GM18873 (cell line): ENCODE results near the gene SEC61A1.
A peak's percentile ranks its signal among the peaks of the same experiment; 100 is the strongest.

Source experiments
- ATAC-seq: cut with Tn5 transposase; IDR thresholded peaks from one replicate; pipeline ENCODE4 v1.9.1; 2021; ENCODE audit warnings: mild to moderate bottlenecking, moderate library complexity, moderate number of reproducible peaks; ENCODE audit not compliant: unreplicated experiment, low FRiP score

The SEC61A1 gene

GRCh38 chr3:128076483-128077201, 24.4 kb downstream of the SEC61A1 start:
- ATAC-seq, result no peak

GRCh38 chr3:128077202-128077624, 25.0 kb downstream of the SEC61A1 start:
- ATAC-seq, result no peak

GRCh38 chr3:128077665-128078064, 25.4 kb downstream of the SEC61A1 start:
- ATAC-seq, result no peak

GRCh38 chr3:128078322-128078721, 26.1 kb downstream of the SEC61A1 start:
- ATAC-seq, result no peak

GRCh38 chr3:128078875-128079274, 26.6 kb downstream of the SEC61A1 start:
- no peak for ATAC-seq

GRCh38 chr3:128079823-128080222, 27.6 kb downstream of the SEC61A1 start:
- ATAC-seq, result no peak

- no peak for ATAC-seq
Observed at GRCh38 chr3:128080323-128081080, 28.3 kb downstream of the SEC61A1 start.

GRCh38 chr3:128081226-128081625, 29.0 kb downstream of the SEC61A1 start:
- no peak for ATAC-seq

- no peak for ATAC-seq
Observed at GRCh38 chr3:128081846-128082245, 29.6 kb downstream of the SEC61A1 start.

GRCh38 chr3:128082546-128082945, 30.3 kb downstream of the SEC61A1 start:
- no peak for ATAC-seq

GRCh38 chr3:128083396-128083795, 31.2 kb downstream of the SEC61A1 start:
- ATAC-seq, result no peak

- ATAC-seq, result no peak
Observed at GRCh38 chr3:128083980-128084674, 31.9 kb downstream of the SEC61A1 start.

GRCh38 chr3:128084675-128085021, 32.4 kb downstream of the SEC61A1 start:
- no peak for ATAC-seq

- ATAC-seq, result no peak
Observed at GRCh38 chr3:128089135-128089534, 36.9 kb downstream of the SEC61A1 start.

GRCh38 chr3:128091586-128091985, 39.3 kb downstream of the SEC61A1 start:
- ATAC-seq, result no peak

- no peak for ATAC-seq
Observed at GRCh38 chr3:128094295-128095151, 42.3 kb downstream of the SEC61A1 start.

- ATAC-seq, result peak; percentile 54
Observed at GRCh38 chr3:128095222-128095703, 43.0 kb downstream of the SEC61A1 start.

- no peak for ATAC-seq
Observed at GRCh38 chr3:128098234-128098633, 46.0 kb downstream of the SEC61A1 start.

- no peak for ATAC-seq
Observed at GRCh38 chr3:128100161-128100560, 47.9 kb downstream of the SEC61A1 start.

- ATAC-seq, result no peak
Observed at GRCh38 chr3:128100638-128101037, 48.4 kb downstream of the SEC61A1 start.
